ENCODE results near the gene RFPL3. TPM values are rescaled to one million over a fixed set of nuclear protein-coding genes. Genes with fewer than 3 reads are reported as not detected.
"Not testable (repeated sequence)": the region's sequence is repeated elsewhere in the genome, so short reads cannot be mapped to it uniquely, and the experiment has no call there.

Gene RFPL3
- total RNA-seq, 1 donor from 2014 or later: 0.48 TPM

- DNase-seq (ENCODE audit: low spot score): no peak
Observed at GRCh38 chr22:32329202-32329645, 28.4 kb upstream of the RFPL3 start.

- DNase-seq (ENCODE audit: low spot score): peak; percentile 9
Observed at GRCh38 chr22:32331236-32331917, 26.3 kb upstream of the RFPL3 start.

GRCh38 chr22:32331918-32332725, 25.5 kb upstream of the RFPL3 start:
- DNase-seq (ENCODE audit: low spot score): no peak

- no peak for DNase-seq (ENCODE audit: low spot score)
Observed at GRCh38 chr22:32333141-32333768, 24.4 kb upstream of the RFPL3 start.

- DNase-seq (ENCODE audit: low spot score): no peak
Observed at GRCh38 chr22:32333769-32334659, 23.7 kb upstream of the RFPL3 start.

GRCh38 chr22:32334660-32335365, 22.9 kb upstream of the RFPL3 start:
- DNase-seq (ENCODE audit: low spot score): no peak

GRCh38 chr22:32335471-32335870, 22.2 kb upstream of the RFPL3 start:
- DNase-seq (ENCODE audit: low spot score): no peak

- DNase-seq (ENCODE audit: low spot score): no peak
Observed at GRCh38 chr22:32336121-32336603, 21.5 kb upstream of the RFPL3 start.

- peak; percentile 53 for DNase-seq (ENCODE audit: low spot score)
Observed at GRCh38 chr22:32336771-32337424, 20.8 kb upstream of the RFPL3 start.

GRCh38 chr22:32337425-32337824, 20.2 kb upstream of the RFPL3 start:
- not testable (repeated sequence) for DNase-seq (ENCODE audit: low spot score)

GRCh38 chr22:32338757-32339156, 18.9 kb upstream of the RFPL3 start:
- no peak for DNase-seq (ENCODE audit: low spot score)

GRCh38 chr22:32339190-32340012, 18.3 kb upstream of the RFPL3 start:
- DNase-seq (ENCODE audit: low spot score): no peak

- DNase-seq (ENCODE audit: low spot score): no peak
Observed at GRCh38 chr22:32340411-32340810, 17.3 kb upstream of the RFPL3 start.

GRCh38 chr22:32341122-32341740, 16.4 kb upstream of the RFPL3 start:
- DNase-seq (ENCODE audit: low spot score): no peak

GRCh38 chr22:32342977-32343376, 14.7 kb upstream of the RFPL3 start:
- no peak for DNase-seq (ENCODE audit: low spot score)

GRCh38 chr22:32343941-32344340, 13.7 kb upstream of the RFPL3 start:
- DNase-seq (ENCODE audit: low spot score): no peak

GRCh38 chr22:32348031-32348611, 9.5 kb upstream of the RFPL3 start:
- DNase-seq (ENCODE audit: low spot score): no peak

- DNase-seq (ENCODE audit: low spot score): not testable (repeated sequence)
Observed at GRCh38 chr22:32351875-32352274, 5.8 kb upstream of the RFPL3 start.
